Measurements from ENCODE around the gene GAPDH.
A peak's percentile ranks its signal among the peaks of the same experiment; 100 is the strongest.
"Not testable (repeated sequence)": the region's sequence is repeated elsewhere in the genome, so short reads cannot be mapped to it uniquely, and the experiment has no call there.

The GAPDH gene

GRCh38 chr12:6529291-6529737 is 5.0 kb upstream of the GAPDH start:
- no peak for DNase-seq (ENCODE audit: low spot score)

- no peak for DNase-seq (ENCODE audit: low spot score)
Measured at GRCh38 chr12:6530576-6531260, 3.6 kb upstream of the GAPDH start.

DNA sequence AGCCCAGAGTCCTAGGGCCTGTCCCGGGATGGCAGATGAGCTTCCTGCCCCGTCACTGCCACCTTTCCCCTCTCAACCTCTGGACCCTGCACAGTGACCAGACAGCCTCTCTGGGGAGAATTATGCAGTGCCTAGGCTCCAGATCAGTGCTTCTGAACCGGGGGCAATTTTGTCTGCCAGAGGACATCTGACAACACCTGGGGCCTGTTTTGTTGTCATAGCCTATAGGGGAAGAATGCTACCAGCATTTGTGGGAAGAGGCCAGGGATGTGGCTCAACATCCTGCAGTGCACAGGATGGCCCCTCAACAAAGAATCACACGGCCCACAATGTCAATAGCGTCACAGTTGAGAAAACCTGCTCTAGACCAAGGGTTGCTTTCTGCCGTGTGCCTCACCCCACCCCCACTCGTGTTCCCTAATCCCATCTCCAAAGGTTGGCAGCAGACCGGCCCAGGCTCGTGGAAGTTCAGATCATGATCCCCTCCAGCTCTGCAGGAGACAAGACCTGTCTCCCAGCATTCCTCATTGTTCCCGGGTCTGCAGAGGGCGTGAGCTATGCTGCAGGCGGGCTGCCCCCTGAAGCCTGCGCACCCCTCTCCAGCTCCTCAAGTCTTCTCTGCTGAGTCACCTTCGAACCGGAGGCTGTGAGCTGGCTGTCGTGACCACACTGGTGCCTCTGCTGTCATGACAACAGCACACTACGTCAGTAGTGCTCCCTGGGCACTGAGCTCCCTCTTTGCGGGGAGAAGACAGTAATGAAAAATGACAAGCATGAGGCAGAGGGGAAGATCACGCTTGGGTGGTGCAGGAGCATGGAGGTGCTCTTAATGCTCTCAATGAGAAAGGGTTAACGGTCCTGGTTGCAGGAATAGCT is 2.0 kb upstream of the GAPDH start:
- peak; percentile 94 for DNase-seq (ENCODE audit: low spot score)

DNA sequence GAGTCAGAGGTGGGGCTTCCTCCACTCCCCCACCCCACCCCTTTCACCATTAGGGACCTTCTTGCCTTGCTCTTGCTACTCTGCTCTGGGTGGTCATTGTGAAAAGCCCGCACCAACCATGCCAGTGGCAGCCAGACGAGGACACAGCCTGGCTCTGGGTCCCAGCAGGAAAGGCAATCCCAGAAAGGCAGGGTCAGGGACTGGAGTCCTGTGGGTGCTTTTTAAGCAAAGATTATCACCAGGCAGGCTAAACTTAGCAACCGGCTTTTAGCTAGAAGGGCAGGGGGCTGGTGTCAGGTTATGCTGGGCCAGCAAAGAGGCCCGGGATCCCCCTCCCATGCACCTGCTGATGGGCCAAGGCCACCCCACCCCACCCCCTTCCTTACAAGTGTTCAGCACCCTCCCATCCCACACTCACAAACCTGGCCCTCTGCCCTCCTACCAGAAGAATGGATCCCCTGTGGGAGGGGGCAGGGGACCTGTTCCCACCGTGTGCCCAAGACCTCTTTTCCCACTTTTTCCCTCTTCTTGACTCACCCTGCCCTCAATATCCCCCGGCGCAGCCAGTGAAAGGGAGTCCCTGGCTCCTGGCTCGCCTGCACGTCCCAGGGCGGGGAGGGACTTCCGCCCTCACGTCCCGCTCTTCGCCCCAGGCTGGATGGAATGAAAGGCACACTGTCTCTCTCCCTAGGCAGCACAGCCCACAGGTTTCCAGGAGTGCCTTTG is 1.2 kb upstream of the GAPDH start:
- DNase-seq (ENCODE audit: low spot score): no peak

DNA sequence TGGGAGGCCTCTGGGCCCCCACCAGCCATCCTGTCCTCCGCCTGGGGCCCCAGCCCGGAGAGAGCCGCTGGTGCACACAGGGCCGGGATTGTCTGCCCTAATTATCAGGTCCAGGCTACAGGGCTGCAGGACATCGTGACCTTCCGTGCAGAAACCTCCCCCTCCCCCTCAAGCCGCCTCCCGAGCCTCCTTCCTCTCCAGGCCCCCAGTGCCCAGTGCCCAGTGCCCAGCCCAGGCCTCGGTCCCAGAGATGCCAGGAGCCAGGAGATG is 729 bp upstream of the GAPDH start:
- no peak for DNase-seq (ENCODE audit: low spot score)

GRCh38 chr12:6534695-6534944 is 303 bp downstream of the GAPDH start:
- DNase-seq (ENCODE audit: low spot score): no peak

DNA sequence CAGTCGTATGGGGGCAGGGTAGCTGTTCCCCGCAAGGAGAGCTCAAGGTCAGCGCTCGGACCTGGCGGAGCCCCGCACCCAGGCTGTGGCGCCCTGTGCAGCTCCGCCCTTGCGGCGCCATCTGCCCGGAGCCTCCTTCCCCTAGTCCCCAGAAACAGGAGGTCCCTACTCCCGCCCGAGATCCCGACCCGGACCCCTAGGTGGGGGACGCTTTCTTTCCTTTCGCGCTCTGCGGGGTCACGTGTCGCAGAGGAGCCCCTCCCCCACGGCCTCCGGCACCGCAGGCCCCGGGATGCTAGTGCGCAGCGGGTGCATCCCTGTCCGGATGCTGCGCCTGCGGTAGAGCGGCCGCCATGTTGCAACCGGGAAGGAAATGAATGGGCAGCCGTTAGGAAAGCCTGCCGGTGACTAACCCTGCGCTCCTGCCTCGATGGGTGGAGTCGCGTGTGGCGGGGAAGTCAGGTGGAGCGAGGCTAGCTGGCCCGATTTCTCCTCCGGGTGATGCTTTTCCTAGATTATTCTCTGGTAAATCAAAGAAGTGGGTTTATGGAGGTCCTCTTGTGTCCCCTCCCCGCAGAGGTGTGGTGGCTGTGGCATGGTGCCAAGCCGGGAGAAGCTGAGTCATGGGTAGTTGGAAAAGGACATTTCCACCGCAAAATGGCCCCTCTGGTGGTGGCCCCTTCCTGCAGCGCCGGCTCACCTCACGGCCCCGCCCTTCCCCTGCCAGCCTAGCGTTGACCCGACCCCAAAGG is 804 bp downstream of the GAPDH start:
- DNase-seq (ENCODE audit: low spot score): no peak

- no peak for DNase-seq (ENCODE audit: low spot score)
Measured at GRCh38 chr12:6535697-6535946, 1.3 kb downstream of the GAPDH start.

DNA sequence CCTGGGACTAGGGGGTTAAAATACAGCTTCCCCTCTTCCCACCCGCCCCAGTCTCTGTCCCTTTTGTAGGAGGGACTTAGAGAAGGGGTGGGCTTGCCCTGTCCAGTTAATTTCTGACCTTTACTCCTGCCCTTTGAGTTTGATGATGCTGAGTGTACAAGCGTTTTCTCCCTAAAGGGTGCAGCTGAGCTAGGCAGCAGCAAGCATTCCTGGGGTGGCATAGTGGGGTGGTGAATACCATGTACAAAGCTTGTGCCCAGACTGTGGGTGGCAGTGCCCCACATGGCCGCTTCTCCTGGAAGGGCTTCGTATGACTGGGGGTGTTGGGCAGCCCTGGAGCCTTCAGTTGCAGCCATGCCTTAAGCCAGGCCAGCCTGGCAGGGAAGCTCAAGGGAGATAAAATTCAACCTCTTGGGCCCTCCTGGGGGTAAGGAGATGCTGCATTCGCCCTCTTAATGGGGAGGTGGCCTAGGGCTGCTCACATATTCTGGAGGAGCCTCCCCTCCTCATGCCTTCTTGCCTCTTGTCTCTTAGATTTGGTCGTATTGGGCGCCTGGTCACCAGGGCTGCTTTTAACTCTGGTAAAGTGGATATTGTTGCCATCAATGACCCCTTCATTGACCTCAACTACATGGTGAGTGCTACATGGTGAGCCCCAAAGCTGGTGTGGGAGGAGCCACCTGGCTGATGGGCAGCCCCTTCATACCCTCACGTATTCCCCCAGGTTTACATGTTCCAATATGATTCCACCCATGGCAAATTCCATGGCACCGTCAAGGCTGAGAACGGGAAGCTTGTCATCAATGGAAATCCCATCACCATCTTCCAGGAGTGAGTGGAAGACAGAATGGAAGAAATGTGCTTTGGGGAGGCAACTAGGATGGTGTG is 1.9 kb downstream of the GAPDH start:
- DNase-seq (ENCODE audit: low spot score): no peak

DNA sequence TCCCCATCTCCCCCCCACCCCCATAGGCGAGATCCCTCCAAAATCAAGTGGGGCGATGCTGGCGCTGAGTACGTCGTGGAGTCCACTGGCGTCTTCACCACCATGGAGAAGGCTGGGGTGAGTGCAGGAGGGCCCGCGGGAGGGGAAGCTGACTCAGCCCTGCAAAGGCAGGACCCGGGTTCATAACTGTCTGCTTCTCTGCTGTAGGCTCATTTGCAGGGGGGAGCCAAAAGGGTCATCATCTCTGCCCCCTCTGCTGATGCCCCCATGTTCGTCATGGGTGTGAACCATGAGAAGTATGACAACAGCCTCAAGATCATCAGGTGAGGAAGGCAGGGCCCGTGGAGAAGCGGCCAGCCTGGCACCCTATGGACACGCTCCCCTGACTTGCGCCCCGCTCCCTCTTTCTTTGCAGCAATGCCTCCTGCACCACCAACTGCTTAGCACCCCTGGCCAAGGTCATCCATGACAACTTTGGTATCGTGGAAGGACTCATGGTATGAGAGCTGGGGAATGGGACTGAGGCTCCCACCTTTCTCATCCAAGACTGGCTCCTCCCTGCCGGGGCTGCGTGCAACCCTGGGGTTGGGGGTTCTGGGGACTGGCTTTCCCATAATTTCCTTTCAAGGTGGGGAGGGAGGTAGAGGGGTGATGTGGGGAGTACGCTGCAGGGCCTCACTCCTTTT is 2.7 kb downstream of the GAPDH start:
- no peak for DNase-seq (ENCODE audit: low spot score)

DNA sequence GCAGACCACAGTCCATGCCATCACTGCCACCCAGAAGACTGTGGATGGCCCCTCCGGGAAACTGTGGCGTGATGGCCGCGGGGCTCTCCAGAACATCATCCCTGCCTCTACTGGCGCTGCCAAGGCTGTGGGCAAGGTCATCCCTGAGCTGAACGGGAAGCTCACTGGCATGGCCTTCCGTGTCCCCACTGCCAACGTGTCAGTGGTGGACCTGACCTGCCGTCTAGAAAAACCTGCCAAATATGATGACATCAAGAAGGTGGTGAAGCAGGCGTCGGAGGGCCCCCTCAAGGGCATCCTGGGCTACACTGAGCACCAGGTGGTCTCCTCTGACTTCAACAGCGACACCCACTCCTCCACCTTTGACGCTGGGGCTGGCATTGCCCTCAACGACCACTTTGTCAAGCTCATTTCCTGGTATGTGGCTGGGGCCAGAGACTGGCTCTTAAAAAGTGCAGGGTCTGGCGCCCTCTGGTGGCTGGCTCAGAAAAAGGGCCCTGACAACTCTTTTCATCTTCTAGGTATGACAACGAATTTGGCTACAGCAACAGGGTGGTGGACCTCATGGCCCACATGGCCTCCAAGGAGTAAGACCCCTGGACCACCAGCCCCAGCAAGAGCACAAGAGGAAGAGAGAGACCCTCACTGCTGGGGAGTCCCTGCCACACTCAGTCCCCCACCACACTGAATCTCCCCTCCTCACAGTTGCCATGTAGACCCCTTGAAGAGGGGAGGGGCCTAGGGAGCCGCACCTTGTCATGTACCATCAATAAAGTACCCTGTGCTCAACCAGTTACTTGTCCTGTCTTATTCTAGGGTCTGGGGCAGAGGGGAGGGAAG is 3.5 kb downstream of the GAPDH start:
- not testable (repeated sequence) for DNase-seq (ENCODE audit: low spot score)

DNA sequence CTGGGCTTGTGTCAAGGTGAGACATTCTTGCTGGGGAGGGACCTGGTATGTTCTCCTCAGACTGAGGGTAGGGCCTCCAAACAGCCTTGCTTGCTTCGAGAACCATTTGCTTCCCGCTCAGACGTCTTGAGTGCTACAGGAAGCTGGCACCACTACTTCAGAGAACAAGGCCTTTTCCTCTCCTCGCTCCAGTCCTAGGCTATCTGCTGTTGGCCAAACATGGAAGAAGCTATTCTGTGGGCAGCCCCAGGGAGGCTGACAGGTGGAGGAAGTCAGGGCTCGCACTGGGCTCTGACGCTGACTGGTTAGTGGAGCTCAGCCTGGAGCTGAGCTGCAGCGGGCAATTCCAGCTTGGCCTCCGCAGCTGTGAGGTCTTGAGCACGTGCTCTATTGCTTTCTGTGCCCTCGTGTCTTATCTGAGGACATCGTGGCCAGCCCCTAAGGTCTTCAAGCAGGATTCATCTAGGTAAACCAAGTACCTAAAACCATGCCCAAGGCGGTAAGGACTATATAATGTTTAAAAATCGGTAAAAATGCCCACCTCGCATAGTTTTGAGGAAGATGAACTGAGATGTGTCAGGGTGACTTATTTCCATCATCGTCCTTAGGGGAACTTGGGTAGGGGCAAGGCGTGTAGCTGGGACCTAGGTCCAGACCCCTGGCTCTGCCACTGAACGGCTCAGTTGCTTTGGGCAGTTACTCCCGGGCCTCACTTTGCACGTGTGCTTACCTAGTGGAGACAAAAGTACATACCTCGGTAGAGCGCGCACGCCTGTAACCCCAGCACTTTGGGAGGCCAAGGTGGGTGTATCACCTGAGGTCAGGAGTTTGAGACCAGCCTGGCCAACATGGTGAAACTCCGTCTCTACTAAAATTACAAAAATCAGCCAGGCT is 4.3 kb downstream of the GAPDH start:
- no peak for DNase-seq (ENCODE audit: low spot score)

- DNase-seq (ENCODE audit: low spot score): no peak
Measured at GRCh38 chr12:6539314-6539682, 5.0 kb downstream of the GAPDH start.

DNA sequence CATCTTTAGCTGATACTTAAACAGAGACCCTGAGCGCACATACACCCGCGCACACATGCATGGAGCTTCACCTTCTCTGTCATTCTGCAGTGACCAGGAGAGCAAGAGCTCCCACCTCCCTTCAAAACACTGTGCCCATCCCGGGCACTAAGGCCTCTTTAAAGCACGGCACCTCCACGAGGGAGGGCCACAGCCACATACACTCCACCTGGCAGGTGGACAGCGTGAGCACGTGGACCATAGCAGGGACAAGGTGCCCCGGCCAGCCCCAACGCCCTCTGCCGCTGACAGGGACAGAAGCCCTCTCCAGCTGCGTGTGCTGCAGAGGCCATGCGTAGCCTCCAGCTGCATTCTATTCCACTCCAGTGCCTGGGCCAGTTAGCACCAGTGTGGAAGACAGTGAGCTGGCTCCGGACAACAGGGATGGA is 5.4 kb downstream of the GAPDH start:
- DNase-seq (ENCODE audit: low spot score): no peak

DNA sequence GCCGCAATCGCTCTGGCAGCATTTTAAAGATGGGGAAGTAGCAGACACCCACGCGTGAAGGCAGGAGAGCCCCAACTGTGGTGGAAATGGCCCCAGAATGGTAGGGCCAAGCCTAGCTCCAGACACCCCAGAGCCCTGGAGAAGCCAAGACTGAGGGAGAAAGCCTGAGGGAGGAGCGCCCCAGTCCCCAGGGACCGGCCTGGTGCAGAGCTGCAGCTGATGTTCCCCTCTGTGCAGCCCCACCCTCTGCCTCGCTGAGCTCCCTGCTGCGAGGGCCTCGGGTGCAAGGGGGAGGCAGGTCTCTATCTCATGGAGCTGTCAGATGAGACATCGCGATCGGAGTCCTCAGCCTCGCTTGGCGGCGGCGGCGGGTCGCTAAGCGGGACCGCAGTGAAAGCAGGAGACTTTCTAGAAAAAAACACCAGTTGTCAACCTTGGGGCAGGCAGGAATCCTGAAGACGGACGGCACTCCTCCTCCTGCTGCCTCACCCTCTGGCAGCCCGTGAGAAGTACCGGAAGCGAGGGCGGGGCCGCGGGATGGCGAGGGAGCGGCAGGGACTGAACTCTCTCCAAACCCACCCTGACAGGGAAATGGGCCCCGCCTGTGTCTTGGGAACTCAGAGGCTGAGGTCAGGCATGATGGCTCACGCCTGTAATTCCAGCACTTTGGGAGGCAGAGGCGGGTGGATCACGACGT is 6.0 kb downstream of the GAPDH start:
- peak; percentile 89 for DNase-seq (ENCODE audit: low spot score)

DNA sequence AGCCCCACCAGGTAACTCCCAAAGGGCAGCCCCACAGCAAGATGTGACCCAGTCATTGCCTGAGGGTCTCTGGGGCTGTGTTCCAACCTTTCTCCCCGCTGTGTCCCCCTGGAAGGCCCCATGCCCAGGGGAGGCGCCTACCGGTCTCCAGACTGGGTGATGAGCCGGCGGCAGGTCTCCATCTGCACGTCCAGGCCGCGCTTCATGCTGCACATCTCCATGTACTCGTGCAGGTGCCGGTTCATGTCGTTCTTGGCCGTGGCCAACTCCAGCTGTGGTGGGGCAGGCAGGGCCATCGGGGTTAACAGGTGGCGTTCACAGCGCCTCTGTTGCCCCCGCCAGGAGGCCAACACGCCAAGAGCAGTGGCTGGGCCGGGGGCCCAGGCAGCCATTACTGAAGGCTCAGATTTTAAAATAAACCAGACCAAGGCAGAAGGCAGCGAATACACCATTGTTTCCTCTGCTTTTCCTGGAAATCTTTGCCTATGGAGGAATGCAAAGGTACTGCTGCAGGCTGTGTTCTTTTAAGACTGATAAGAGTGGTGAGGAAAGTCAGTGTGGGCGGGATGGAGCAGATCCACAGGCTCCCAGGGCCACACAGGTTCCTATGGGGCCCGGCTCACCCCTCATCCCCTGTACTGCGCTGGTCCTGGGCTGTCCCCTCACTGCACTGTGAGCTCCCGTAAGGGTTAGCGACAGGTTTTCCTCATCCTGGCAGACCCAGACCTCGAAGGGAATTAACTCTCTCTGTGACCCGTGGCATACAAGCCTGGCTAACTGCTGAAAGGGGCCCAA is 7.3 kb downstream of the GAPDH start:
- no peak for DNase-seq (ENCODE audit: low spot score)

GRCh38 chr12:6542209-6543009 is 8.1 kb downstream of the GAPDH start:
- no peak for DNase-seq (ENCODE audit: low spot score)
